Measurements from ENCODE around the gene TRAPPC8. TPM values are rescaled to one million over a fixed set of nuclear protein-coding genes. Genes with fewer than 3 reads are reported as not detected.
"Not testable (repeated sequence)": the region's sequence is repeated elsewhere in the genome, so short reads cannot be mapped to it uniquely, and the experiment has no call there.

The TRAPPC8 gene
- total RNA-seq, 2 donors from 2014 or later, result 18.7 to 20.8 TPM

- no peak for ATAC-seq
- no peak for DNase-seq
- Histone ChIP-seq H3K9me3 (no peaks in the 10 kb centered on the region), H3K36me3 (replicated peaks in 1 of 2; ENCODE audit: insufficient read depth in 1 of 2, low read depth in 2 of 2) (no peaks in the 10 kb centered on the region), H3K27me3 (no peaks in the 10 kb centered on the region), H3K4me3 (no peak overlapping the region), H3K4me1 (no peaks in the 10 kb centered on the region), H3K27ac (no peak overlapping the region)
- intact Hi-C loops (cut with DNase I), result no loop called here
- TF ChIP-seq CTCF (IDR thresholded peaks at IDR 0.05) (no peak), POLR2A (IDR thresholded peaks at IDR 0.05) (no peak)
- WGBS, 2 donors, result 59 to 65% methylated on average over 2 of the region's 2 CpGs
These were observed 141.8 kb downstream of the TRAPPC8 start for GRCh38 chr18:31801078-31801477.

- H3K36me3 ChIP-seq (replicated peaks in 1 of 2; ENCODE audit: insufficient read depth in 1 of 2, low read depth in 2 of 2); DNase-seq; ATAC-seq; H3K27ac ChIP-seq; intact Hi-C loops (cut with DNase I); H3K27me3 ChIP-seq; H3K4me3 ChIP-seq; H3K4me1 ChIP-seq; H3K9me3 ChIP-seq: not testable (repeated sequence)
- WGBS, 2 donors, result 70 to 89% methylated on average over 3 to 5 of the region's 5 CpGs
These were observed 143.7 kb downstream of the TRAPPC8 start for GRCh38 chr18:31799257-31799656.

- no peaks in the 10 kb centered on the region for H3K9me3 ChIP-seq
- WGBS, 2 donors, result 38 to 62% methylated on average over 2 of the region's 2 CpGs
- H3K4me3 ChIP-seq, result no peak overlapping the region
- no peaks in the 10 kb centered on the region for H3K4me1 ChIP-seq
- H3K36me3 ChIP-seq (replicated peaks in 1 of 2; ENCODE audit: insufficient read depth in 1 of 2, low read depth in 2 of 2), result no peaks in the 10 kb centered on the region
- intact Hi-C loops (cut with DNase I), result no loop called here
- H3K27me3 ChIP-seq, result no peaks in the 10 kb centered on the region
- ATAC-seq, result no peak
- DNase-seq, result no peak
- no peak overlapping the region for H3K27ac ChIP-seq
- TF ChIP-seq CTCF (IDR thresholded peaks at IDR 0.05) (no peak), POLR2A (IDR thresholded peaks at IDR 0.05) (no peak)
These were observed 144.5 kb downstream of the TRAPPC8 start for GRCh38 chr18:31798399-31798798.

GRCh38 chr18:31795747-31796146, 147.2 kb downstream of the TRAPPC8 start:
- Histone ChIP-seq H3K36me3 (replicated peaks in 1 of 2; ENCODE audit: insufficient read depth in 1 of 2, low read depth in 2 of 2) (no peaks in the 10 kb centered on the region), H3K4me1 (no peaks in the 10 kb centered on the region), H3K9me3 (no peaks in the 10 kb centered on the region), H3K27ac (no peak overlapping the region), H3K27me3 (no peaks in the 10 kb centered on the region), H3K4me3 (no peak overlapping the region)
- ATAC-seq, result no peak
- no peak for DNase-seq
- intact Hi-C loops (cut with DNase I), result no loop called here
- 73 to 84% methylated on average over 2 of the region's 2 CpGs for WGBS, 2 donors
- no peak for TF ChIP-seq CTCF (IDR thresholded peaks at IDR 0.05)
- no peak for TF ChIP-seq POLR2A (IDR thresholded peaks at IDR 0.05)

- Histone ChIP-seq H3K4me1 (no peaks in the 10 kb centered on the region), H3K9me3 (no peaks in the 10 kb centered on the region), H3K4me3 (no peak overlapping the region), H3K27me3 (no peaks in the 10 kb centered on the region), H3K36me3 (replicated peaks in 1 of 2; ENCODE audit: insufficient read depth in 1 of 2, low read depth in 2 of 2) (no peaks in the 10 kb centered on the region), H3K27ac (no peak overlapping the region)
- no peak for TF ChIP-seq CTCF (IDR thresholded peaks at IDR 0.05)
- no peak for TF ChIP-seq POLR2A (IDR thresholded peaks at IDR 0.05)
- intact Hi-C loops (cut with DNase I), result no loop called here
- DNase-seq (no peak), ATAC-seq (no peak)
These were observed 149.4 kb downstream of the TRAPPC8 start for GRCh38 chr18:31793531-31793930.
